ENCODE measurements around the gene RNF214.
A peak's percentile ranks its signal among the peaks of the same experiment; 100 is the strongest.

RNF214 gene

DNA sequence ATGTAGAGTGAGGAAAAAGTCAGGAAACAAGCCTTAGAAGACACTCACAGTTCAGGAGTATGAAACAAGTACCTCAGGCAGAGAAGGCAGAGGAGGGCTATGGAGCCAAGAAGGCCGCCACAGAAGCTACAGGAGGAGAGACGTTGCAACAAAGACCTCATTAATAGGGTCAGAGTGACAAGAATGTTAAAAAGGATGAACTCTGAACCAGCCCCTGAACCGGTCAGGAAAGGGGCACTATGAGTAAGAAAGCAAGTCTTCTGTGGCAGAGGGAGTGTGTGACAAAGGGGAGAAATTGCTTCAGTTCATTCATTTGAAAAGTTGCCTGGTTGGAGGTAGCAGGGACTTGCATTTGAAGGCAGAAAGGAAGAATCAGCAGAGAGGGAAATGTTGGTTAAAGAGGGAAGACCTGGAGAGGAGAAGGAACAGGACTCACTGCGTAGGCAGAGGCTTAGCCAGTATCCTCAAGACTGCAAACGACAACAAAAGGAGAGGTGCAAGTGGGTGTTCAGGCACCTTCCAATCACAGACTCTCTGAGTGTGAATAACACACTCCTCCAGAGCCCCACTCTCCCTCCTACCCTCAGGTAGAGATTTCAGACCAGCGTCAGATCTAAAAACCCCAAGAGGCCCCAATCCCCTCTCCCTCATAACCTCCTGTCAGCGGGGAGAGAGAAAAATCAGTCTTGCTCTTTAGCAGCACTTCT, 17.9 kb upstream of the RNF214 start:
- no peak for DNase-seq (ENCODE audit: low read depth in 2 of 2)

DNA sequence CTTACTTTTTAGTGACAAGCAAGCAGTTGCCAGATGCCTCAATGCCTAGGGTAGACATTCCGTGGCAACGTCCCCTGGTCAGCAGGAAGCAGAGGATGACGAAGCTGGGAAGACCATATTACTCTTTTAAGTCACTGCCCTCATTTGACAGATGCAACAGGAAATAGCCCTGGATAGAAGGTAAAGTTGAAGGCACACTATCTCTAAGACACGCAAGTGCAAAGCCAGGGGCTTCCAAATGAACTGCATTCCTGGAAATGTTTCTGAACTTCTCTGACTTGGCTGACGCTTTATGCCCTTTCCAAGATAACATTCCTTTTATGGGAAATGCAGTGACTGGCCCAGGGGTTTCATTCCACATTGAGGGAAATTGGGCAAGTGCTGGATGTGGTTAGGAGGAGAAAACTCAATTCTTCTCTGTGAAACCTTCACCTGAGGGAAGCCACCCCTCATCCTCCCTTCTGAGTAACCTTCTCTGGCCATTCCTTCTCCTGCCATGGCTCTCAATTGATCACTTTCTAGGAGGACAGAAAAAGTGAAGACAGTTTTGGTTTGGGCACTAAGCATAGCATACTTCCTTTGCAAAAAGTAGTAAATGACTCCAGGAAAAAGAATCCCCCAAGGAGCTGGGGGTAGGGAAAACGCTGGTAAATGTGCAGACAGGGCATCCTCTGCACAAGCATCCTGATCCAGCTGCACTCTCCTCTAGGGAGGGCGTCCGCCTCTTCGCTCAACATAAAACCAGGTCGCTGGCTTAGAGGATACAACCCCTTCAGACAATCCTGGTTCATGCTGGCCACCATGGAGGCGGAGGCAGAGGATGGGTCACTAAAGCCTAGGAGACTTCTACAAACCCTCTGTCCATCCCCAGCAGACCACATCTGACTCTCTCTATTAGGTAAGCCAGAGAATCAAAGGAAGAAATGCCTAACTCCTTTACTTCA, 15.1 kb upstream of the RNF214 start:
- DNase-seq (ENCODE audit: low read depth in 2 of 2): no peak

DNA sequence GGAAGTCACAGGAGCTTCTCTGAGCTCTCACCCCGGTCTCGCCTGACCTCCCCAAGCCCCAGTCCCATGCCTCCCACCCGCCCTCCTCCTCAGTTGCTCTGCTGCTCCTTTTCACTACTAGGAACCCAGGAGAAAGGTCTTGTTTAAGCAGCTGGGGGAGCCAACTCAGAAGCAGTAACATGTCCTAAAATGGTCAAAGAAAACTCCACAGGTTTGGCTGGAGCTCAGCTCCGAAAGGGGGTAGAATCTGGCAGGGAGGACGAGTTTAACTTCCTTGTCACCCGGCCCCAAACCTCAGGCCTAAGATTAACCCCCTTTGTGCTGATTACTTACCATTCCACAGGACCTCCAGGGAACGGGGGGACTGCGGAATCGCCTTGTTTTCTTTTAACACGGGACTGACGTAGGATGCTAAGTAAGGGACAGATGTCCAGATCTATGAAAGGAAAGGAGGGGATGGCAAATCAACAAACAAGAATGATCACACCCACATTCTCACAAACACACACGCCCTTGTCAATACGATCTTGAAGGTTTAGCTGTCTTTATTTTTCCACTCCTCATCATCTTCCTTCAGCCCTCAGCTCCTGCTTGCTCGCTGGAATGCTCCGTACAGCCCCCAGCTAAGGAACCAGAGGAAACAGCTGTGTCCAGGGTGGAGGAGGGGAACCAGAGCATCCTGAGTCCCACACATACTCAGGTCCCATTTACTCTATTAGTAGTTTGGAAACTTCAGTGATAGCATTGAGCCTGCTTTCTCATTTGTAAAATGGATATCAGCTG, 14.1 kb upstream of the RNF214 start:
- no peak for DNase-seq (ENCODE audit: low read depth in 2 of 2)

DNA sequence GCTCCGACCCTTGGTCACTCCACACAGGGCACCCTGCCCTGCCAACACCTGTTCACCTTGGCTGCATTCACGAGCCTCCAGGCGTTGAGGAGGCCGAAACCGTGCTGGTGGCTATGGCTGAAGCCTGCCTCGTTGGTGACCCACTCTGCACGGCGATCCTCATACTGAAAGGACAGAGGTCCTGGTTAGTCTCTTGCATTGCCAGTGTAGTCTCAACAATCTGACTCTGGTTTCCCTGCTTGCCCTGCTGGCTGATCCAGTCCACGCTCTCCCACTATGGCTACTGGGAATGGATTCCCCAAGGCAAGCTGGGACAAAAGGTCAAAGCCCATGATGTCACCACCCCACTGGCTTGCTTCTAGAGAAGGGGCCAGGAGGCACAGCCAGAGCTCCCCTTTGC, 13.5 kb upstream of the RNF214 start:
- no peak for DNase-seq (ENCODE audit: low read depth in 2 of 2)

DNA sequence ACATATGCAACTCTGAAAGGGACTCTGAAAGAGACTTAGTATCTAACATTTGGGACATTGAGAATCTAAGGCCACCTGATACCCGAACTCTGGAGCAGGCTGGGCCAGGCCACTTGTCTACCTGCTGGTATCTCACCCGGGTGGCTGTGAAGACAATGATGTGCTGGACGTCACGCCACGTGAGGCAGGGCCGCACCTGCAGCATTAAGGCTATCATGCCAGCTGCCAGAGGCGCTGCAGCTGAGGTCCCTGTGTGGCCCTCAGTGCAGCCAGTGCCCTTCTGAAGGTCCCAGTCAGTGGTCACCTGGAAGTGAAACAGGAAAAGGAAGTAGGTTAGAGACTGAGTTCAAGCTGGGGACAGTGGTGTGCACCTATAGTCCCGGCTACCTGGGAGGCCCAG, 13.0 kb upstream of the RNF214 start:
- DNase-seq (ENCODE audit: low read depth in 2 of 2): no peak

DNA sequence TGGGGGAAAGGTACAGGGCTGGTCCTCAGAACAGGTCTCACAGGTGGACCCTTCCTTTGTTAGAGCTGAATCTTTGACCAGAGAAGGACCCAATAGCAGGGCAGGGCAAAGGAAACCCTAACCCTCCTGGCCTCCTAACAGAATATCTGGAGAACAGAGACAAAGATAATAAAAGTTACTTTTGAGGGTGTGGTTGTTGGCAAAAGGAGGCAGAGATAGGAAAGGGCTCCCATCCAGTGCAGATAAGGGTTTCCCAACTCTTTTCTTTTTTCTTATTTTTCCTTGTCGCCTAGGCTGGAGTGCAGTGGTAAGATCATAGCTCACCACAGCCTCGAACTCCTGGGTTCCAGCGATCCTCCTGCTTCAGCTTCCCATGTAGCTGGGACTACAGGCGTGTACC, 12.5 kb upstream of the RNF214 start:
- no peak for DNase-seq (ENCODE audit: low read depth in 2 of 2)

DNA sequence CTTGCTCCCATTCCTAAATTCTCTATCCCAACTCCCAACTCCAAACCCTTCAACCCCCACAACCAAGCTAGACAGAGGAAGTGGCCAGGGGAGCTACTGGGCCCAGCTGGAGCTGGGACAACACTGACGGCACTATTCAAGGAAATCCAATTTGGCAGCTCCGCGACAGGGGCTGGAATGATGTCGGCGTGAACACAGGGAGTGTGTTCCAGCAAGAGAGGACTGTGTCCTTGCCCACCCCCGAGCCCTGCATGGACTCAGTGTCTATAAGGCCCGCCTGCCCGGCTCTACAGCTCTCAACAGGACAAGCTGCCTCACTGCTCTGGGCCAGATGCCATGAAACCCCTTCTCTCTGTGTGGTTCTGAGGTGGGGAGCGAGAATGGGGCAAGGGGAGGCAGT, 11.9 kb upstream of the RNF214 start:
- no peak for DNase-seq (ENCODE audit: low read depth in 2 of 2)

DNA sequence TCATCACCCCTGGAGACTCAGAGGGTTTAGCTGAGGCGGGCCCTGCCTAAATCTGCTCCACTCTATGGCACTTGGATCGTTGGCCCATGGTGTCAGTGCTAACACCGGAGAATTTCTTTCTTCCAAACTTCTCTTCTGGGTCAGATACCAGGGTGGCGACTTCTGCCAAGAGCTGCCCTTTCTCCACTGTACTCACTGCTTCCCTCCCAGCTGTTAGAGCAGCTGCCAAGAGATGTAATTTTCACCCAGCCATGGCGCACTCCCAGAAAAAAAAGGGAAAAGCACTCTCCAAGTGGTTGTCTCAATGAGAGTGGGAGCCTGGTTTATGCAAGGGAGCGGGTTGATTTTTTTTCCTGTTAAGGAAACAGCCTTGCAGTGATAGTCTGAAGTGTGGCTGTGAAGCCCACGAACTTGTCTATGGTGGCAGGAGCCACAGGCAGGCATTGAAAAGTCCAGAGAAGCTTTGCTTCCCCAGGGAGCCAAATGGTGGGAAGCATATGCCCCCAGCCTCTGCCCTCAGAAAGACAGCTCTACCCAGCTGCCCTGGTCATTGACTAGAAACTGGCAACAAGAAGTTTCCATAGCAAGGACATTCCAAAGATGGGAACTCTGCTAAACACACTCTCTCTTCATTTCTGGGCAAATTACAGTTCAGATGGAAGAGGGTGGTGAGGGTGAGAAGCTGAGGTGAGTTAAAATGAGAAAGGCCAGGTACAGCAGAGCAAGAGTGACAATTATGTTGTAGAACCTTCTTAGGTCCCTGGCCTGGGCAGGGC, 11.3 kb upstream of the RNF214 start:
- no peak for DNase-seq (ENCODE audit: low read depth in 2 of 2)

DNA sequence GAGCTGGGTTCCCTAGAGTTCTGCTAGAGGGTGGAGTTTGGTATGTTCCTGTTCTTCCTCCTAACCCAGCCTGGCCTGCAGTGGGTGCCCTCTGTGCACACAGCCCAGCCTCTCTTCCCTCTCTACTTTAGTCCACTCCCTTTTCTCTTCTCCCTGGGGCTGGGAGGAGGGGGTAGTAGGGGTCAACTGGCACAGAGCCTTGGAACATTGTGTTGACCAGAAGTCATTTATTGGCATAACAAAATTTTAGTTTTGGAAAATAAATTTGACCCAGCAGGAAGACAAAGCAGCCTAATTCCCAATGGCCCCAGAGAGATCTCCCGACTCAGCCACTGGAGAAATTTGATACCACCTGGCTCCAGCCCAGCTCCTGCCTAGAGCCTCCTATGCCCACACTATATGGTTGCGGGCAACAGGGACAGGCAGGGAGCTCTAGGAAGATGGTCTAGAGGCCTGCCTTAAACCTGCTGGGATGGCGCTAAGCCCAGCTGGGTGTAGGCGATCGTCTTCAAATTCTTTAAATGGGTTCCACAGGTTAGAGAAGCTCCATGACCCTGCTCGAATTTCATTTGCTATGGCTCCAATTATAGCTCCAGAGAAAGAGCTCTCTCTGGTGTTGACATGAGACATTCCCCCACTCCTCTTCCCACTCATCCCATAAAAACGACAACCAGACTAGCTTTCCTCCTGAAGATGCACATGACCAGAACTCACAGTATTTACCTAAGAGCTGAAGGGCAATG, 10.5 kb upstream of the RNF214 start:
- no peak for DNase-seq (ENCODE audit: low read depth in 2 of 2)

DNA sequence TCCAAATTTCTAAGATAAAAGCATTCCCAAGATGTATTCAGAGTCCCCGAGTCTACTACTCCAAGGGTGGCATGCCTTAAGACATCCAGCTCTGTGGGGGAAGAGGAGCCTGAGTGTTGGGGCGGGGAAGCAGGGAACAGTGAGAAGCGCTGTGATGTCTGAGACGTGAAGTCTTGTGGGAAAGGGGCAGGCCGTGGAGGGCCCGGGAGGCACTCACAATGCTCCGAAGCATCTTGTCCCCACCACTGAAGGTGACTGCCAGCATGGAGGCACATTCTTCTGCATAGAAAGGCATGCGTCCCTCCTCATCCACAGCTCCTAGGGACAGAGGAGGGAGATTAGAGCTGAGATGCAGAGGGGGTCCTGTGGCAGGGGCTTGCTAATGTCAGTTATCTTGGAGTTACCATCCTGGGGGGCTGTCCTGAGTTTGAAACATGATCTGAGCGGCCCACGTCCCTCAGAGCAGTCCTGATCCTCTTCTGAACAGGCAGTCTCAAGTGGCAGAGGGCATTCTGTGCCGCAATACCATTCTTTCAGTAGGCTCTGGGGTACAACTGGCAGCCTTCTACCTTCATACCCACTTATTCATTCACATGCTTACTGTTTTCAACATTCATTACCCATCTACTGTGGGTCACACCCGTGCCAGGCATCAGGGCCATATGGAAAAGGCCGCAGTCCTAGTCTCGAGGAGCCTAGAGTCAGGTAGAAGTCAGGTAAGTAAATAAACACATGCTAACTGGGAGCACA, 9.3 kb upstream of the RNF214 start:
- no peak for DNase-seq (ENCODE audit: low read depth in 2 of 2)

DNA sequence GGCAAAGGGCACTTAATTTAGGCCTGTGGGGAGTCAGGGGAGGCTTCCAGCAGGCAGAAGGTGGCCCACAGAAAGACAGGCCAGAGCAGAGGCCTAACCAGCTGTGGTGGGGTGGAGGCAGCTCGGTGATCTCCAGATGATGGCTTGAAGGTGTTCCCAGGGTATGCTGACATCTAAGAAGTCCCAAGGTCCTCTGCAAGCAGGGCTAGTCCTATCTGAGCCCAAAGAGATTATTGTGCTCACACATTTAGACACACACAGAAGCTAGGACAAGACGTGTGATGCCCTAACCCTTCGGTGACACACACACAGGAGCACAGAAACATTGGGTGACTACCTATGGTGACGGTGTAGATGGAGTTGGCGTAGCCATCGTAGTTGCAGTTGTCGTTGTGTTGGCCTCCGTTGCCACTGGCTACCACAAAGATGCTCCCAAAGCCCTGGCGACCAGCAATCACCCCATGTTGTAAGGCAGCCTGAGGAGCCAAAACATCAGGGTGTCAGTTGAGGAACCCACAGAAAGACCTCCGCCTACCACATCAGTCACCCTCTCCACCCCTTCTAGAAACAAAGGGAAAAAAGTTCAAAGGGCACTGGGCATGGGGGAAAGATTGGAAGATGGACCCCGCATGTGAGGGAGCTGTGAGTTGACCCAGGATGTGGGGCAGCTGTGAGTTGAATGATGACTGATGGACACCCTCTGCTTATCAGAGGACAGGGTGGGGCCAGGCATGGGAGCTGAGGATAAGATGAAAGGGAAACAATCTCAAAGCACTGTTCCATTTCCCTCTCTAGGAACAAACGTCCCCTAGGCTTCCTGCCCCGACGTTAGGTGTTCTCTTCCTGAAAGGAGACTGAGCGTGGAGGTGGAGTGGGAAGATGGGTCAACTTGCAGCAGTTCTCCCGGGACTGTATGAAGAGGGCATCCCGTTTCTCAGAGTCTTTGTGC, 8.5 kb upstream of the RNF214 start:
- DNase-seq (ENCODE audit: low read depth in 2 of 2): no peak

DNA sequence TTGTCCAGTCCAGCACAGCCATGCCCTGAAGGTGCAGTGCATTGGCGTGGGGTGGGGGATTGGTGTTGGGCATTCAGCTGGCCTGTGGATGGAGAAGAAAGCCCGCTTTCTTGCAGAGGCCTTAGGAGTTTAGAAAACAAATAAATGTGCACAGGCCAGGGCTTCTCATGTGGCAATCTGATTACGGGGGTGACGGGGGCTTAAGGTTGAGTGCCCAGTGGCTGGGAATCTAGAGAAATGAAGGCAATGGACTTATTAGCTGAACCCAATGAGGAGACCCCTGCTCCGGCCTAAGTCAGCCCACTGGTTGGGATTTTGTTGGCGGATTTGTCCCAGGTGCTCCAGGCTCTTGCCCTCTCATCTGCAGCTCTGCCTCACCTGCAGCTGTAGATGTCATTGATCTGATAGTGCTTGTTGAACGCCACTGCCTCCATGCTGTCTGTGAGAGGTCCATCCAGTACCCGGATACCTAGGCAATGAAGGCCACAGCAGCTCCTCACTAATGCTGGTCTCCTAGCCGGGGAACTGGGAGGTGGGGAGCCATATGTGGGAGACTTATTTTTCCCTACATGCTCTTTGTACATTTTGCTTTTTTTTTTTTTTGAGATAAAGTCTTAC, 6.8 kb upstream of the RNF214 start:
- no peak for DNase-seq (ENCODE audit: low read depth in 2 of 2)

DNA sequence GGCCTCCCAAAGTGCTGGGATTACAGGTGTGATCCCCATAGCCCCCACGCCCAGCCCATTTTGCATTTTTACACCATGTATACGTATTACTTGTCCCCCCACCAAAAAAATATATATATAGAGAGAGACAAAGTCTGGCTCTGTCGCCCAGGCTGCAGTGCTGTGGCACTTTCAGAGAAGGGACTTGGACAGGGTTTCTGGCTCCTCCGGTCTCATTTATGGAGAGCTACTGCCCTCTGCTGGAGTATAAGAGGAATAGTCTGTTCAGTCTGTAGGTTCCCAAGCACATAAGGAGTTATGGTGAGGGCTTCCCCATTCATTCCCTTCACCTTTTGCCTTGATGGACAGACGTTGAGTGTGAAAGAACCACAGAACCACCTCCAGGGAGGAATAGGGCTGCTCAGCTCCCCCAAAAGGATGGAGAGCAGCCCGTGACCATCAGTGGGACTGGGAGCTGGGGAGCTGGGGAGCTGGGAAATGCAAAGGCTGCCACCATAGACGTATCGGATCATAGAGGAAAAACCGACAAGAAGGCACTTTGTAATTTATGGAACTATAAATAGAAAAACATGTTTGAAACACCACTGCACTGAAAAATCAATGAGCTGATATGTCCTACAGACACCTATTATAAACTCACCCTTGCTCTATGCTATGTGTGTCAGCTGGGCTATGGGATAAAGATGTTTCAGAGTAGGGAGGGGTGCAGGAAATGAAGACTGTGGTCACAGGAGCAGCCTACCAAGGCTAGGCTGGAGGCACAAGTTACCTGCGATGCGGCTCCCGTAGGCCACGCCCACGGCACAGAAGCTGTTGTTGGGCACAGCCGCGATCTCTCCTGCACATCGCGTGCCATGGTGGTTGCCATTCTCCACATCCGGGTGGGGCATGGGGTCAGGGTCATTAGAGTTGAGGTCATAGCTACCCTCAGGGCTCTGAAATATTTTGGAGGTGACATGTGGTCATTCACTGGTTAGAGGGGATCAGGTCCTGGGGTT, 5.8 kb upstream of the RNF214 start:
- DNase-seq (ENCODE audit: low read depth in 2 of 2): no peak

DNA sequence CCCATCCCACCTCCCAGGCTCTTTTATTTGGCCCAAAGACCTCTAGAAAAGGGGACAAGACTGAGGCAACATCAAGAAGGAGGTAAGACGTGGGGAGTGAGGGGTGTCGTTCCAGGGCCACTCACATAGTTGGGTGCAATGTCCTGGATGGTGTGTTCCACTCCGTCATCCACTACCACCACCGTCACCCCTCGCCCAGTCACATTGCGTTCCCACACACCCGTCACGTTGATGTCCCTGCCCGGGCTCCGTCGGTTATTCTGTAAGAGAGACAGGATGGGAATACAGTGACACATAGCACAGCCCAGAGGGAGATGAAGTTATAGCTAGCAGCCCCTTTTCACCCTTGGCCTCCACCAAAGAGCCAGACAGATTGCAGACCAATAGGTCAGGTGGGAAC, 4.4 kb upstream of the RNF214 start:
- DNase-seq (ENCODE audit: low read depth in 2 of 2): no peak

DNA sequence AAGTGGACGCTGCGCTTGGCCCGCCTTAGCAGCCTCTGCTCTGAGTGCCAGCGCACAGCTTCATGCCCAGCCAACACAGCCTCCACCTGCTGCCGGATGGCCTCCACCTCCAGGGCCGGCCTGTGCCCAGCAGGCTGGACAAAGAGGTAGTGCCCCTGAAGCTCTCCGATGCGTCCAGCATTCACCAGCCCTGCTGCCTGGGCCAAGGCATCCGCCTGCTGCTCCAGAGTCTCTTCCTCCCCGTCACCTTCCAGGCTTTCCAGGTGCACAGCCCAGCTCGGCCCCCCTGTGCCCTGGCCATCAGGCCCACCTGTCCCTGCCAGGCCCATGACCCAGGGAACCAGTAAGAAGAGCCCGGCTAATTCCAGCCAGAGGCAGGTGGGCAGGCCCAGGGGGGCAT, 3.1 kb upstream of the RNF214 start:
- no peak for DNase-seq (ENCODE audit: low read depth in 2 of 2)

DNA sequence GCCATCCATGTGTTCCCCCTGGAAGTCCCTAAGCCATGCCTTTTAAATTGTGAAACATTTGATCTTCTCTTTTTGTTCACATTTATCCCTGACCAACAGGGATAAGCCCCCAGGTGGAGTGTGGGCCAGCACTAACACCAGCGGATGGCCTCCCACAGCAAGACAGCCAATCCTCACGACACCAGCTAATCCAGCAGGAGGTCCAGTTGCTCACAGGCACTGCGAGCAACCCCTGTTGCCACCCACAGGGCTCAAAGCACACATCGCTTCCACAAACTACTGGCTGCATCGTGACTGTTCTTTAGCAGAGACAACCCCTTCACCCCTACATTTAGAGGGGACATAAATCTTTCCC, 2.6 kb upstream of the RNF214 start:
- DNase-seq (ENCODE audit: low read depth in 2 of 2): no peak

DNA sequence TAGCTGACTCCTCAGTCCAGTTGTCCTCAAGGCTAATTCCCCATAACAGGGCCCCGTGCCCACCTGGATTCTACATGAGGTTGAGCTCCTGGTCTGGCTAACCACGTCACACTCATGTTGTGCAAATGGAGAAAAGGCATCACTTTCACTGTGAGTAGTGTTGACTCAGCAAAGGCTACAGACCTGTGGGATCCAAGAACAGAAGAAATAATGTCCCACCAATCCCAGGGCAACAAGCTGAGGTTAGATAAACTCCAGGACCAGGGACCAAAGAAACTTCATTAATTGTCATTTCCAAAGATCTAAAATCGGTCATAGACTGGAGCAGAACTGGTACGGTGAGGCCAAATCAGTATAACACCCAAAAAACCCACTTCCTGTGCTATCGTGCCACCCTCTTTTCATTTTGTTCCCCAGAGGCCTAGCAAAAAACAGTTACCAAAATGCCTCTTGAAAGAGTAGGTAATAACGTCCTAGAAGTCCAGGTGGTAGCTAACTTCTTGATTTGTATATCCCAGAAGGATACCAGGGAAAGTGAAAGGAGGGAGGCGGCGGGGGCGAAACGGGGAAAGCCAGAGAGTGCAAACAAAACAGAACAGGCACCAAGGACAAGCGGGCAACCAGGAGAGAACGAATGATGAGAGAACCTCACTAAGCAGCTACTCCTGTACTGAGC, 2.0 kb upstream of the RNF214 start:
- DNase-seq (ENCODE audit: low read depth in 2 of 2): peak; percentile 40 to 55

All from stimulated activated CD4-positive, alpha-beta T cell treated with anti-CD3 and anti-CD28 coated beads, Interleukin-15, amount 100 ng/mL, for 48 hours (primary cell).